HEK293T (cell line): Measurements from ENCODE around the gene H3-3A.

ENCODE experiments used
- CTCF ChIA-PET: fragments of 350-600 bp; formaldehyde crosslinking; extraction: SDS; loops from one replicate; lab custom pipeline; 2021; ENCODE audit warnings: antibody characterized with exemption, inconsistent platforms; lab: Yijun Ruan, JAX
- POLR2A ChIA-PET: fragments of 350-600 bp; formaldehyde crosslinking; extraction: SDS; loops from one replicate; lab custom pipeline; 2020; ENCODE audit warnings: antibody characterized with exemption, inconsistent platforms; lab: Yijun Ruan, JAX
- DNase-seq: peaks from one replicate; pipeline ENCODE4 v3.0.0; 2012; ENCODE audit warnings: mixed read lengths; ENCODE audit errors: extremely low spot score
- ARNT ChIP-seq: fragments of 450-650 bp; IDR thresholded peaks from 2 replicates; pipeline ENCODE4 v1.6.1; 2017; ENCODE audit warnings: mild to moderate bottlenecking
- BHLHE40 ChIP-seq: fragments of 450-650 bp; IDR thresholded peaks from 2 replicates; pipeline ENCODE4 v1.6.1; 2016; ENCODE audit warnings: mild to moderate bottlenecking, moderate library complexity, borderline replicate concordance
- CTBP1 ChIP-seq: fragments of 450-650 bp; IDR thresholded peaks from 2 replicates; pipeline ENCODE4 v1.6.1; 2016; ENCODE audit warnings: borderline replicate concordance
- ELF4 ChIP-seq: fragments of 450-650 bp; IDR thresholded peaks from 2 replicates; pipeline ENCODE4 v1.6.1; 2017; ENCODE audit warnings: antibody characterized with exemption
- FOXA1 ChIP-seq: fragments of 450-650 bp; IDR thresholded peaks from 2 replicates; pipeline ENCODE4 v1.6.1; 2016; ENCODE audit warnings: mild to moderate bottlenecking
- FOXK2 ChIP-seq: fragments of 450-650 bp; IDR thresholded peaks from 2 replicates; pipeline ENCODE4 v1.6.1; 2016; ENCODE audit warnings: mild to moderate bottlenecking
- FOXM1 ChIP-seq: fragments of 450-650 bp; IDR thresholded peaks from 2 replicates; pipeline ENCODE4 v1.6.1; 2017; ENCODE audit warnings: mild to moderate bottlenecking, borderline replicate concordance
- HDGF ChIP-seq: fragments of 450-650 bp; IDR thresholded peaks from 2 replicates; pipeline ENCODE4 v1.6.1; 2017; ENCODE audit warnings: antibody characterized with exemption, borderline replicate concordance
- L3MBTL2 ChIP-seq: fragments of 450-650 bp; conservative IDR thresholded peaks from 2 replicates; pipeline ENCODE4 v1.6.1; 2016; ENCODE audit warnings: mild to moderate bottlenecking
- LEF1 ChIP-seq: fragments of 450-650 bp; IDR thresholded peaks from 2 replicates; pipeline ENCODE4 v1.6.1; 2017; ENCODE audit warnings: mild to moderate bottlenecking, borderline replicate concordance
- NFRKB ChIP-seq: fragments of 450-650 bp; IDR thresholded peaks from 2 replicates; pipeline ENCODE4 v1.6.1; 2016; ENCODE audit warnings: mild to moderate bottlenecking, moderate library complexity
- PKNOX1 ChIP-seq: fragments of 450-650 bp; IDR thresholded peaks from 2 replicates; pipeline ENCODE4 v1.6.1; 2016
- SP1 ChIP-seq: fragments of 450-650 bp; IDR thresholded peaks from 2 replicates; pipeline ENCODE4 v1.6.1; 2017
- SUZ12 ChIP-seq: fragments of 450-650 bp; IDR thresholded peaks from 2 replicates; pipeline ENCODE4 v1.6.1; 2016; ENCODE audit warnings: mild to moderate bottlenecking
- TARDBP ChIP-seq: fragments of 450-650 bp; IDR thresholded peaks from 2 replicates; pipeline ENCODE4 v1.6.1; 2016
- ZNF384 ChIP-seq: fragments of 450-650 bp; IDR thresholded peaks from 2 replicates; pipeline ENCODE4 v1.6.1; 2016

The H3-3A gene

GRCh38 chr1:226033991-226034390, 28.5 kb upstream of the H3-3A start:
- POLR2A ChIA-PET = no interaction called here
- DNase-seq = no peak
- no peak for TF ChIP-seq FOXA1
- TF ChIP-seq ZNF384 = peak; percentile 67; the same call in 1 of the 2 replicates
- CTCF ChIA-PET = interaction anchor here (1.1 kb wide), 1 partner anchor 31 kb away, joined by 3 read pairs; no protein-coding TSS in a partner anchor

GRCh38 chr1:226034482-226034881, 28.0 kb upstream of the H3-3A start:
- no peak for DNase-seq
- TF ChIP-seq ARNT (no peak), SP1 (no peak), PKNOX1 (no peak), FOXA1 (no peak), HDGF (no peak), FOXM1 (no peak), NFRKB (no peak)
- CTCF ChIA-PET = interaction anchor here (1.1 kb wide), 1 partner anchor 30 kb away, joined by 3 read pairs; no protein-coding TSS in a partner anchor
- POLR2A ChIA-PET = interaction anchor here (2.5 kb wide), 1 partner anchor 28 kb away, joined by 9 read pairs; the partner anchor contains the start of gene H3-3A

GRCh38 chr1:226035915-226036314, 26.6 kb upstream of the H3-3A start:
- CTCF ChIA-PET = no interaction called here
- POLR2A ChIA-PET = interaction anchor here (1.9 to 2.5 kb wide), 2 partner anchors 27 to 36 kb away, joined by 6 to 9 read pairs; partner anchors contain the start of genes H3-3A and SDE2
- DNase-seq = no peak
- TF ChIP-seq TARDBP (no peak), BHLHE40 (no peak), LEF1 (no peak), L3MBTL2 (no peak), NFRKB (no peak), CTBP1 (no peak), PKNOX1 (no peak), SUZ12 (no peak), ELF4 (no peak), SP1 (no peak), FOXM1 (no peak), HDGF (no peak)

DNA sequence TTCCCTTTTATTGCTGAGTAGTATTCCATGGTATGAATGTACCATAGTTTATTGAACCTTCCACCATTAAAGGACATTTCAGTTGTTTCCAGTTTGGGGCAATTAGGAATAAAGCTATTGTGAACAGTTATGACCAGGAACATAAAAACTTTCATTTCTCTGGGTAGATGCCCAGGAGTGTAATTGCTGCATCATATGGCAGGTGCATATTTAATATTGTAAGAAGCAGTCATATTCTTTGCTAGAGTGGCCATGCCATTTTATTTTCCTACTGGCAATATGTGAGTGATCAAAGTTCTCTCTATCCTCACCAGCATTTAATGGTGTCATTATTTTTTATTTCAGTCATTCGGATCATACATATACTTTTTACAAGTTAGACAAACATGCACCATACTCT, 23.9 kb upstream of the H3-3A start:
- no peak for DNase-seq
- ChIA-PET POLR2A (no interaction called here), CTCF (no interaction called here)
- TF ChIP-seq LEF1 (no peak), SUZ12 (no peak), NFRKB (no peak), FOXK2 (no peak), BHLHE40 (no peak), FOXA1 (no peak), PKNOX1 (no peak), TARDBP (no peak), HDGF (no peak), CTBP1 (no peak), FOXM1 (no peak), L3MBTL2 (no peak), ZNF384 (no peak), SP1 (no peak), ELF4 (no peak)

DNA sequence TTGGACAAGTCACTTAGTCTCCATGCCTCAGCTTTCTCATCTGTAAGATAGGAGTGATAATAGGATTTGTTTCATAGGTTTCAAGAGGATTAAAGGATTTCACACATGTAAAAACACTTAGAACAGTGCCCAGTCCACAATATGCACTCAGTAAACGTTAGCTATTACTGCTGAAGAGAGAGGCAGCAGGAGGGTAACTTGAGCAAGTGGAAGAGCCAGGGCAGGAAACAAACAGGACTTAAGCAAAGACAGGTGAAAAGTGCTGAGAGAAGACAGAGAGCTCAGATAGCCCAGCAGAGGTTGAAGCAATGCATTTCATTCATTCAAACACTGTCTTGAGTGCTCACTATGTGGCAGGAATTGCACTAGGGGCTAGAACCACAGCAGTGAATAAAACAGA, 21.1 kb upstream of the H3-3A start:
- CTCF ChIA-PET = no interaction called here
- TF ChIP-seq FOXK2 = no peak; the same call in 1 of the 2 replicates
- TF ChIP-seq HDGF = 0 out of 2 replicates have a peak, but pooled peaks have one; percentile 55
- DNase-seq = no peak
- POLR2A ChIA-PET = interaction anchor here (1.4 kb wide), 1 partner anchor 21 kb away, joined by 7 read pairs; the partner anchor contains the start of gene H3-3A

DNA sequence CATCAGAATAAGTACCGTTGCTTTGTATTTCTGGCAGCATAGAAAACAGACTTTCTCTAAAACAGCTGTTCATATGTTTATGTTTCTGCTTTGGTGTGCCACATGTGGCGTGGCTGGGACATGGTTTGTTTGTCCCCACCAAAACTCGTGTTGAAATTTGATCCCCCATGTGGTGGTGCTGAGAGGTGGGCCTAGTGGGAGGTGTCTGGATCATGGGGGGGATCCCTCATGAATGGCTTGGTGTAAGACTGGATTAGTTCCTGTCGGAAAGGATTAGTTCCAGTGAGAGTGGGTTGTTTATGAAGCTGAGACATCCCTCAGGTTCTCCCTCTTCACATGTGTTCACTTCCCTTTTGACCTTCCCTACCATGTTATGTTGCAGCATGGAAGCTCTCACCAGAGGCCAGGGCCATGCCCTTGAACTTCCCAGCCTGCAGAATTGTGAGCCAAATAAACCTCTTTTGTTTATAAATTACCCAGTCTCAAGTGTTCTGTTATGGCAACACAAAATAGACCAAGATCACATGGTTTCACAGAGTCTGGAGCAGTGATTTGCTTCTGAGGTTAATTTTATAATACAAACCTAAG, 17.9 kb upstream of the H3-3A start:
- no peak for DNase-seq
- CTCF ChIA-PET = no interaction called here
- POLR2A ChIA-PET = no interaction called here
- TF ChIP-seq CTBP1 (no peak), ELF4 (no peak), NFRKB (no peak), FOXA1 (no peak), FOXK2 (no peak), ZNF384 (no peak), LEF1 (no peak)

- no peak for DNase-seq
- TF ChIP-seq TARDBP (no peak), ZNF384 (no peak), PKNOX1 (no peak), FOXK2 (no peak), ELF4 (no peak), LEF1 (no peak), HDGF (no peak), FOXM1 (no peak), CTBP1 (no peak), L3MBTL2 (no peak), FOXA1 (no peak), BHLHE40 (no peak), SUZ12 (no peak), ARNT (no peak), NFRKB (no peak)
- POLR2A ChIA-PET = interaction anchor here (0.6 kb wide), 1 partner anchor 16 kb away, joined by 3 read pairs; the partner anchor contains the start of gene H3-3A
- CTCF ChIA-PET = no interaction called here
Measured at GRCh38 chr1:226046240-226046639, 16.3 kb upstream of the H3-3A start.
